Activated T-cell treated with anti-CD3 and anti-CD28 coated beads, Interleukin-2, amount 50 U/mL, for 48 hours (primary cell): ENCODE data around the gene RNF152.

Source experiments
- DNase-seq, 2 experiments: peaks; one replicate each; pipeline ENCODE4 v3.0.0-alpha.2; 2020

The RNF152 gene, protein sequence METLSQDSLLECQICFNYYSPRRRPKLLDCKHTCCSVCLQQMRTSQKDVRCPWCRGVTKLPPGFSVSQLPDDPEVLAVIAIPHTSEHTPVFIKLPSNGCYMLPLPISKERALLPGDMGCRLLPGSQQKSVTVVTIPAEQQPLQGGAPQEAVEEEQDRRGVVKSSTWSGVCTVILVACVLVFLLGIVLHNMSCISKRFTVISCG

DNA sequence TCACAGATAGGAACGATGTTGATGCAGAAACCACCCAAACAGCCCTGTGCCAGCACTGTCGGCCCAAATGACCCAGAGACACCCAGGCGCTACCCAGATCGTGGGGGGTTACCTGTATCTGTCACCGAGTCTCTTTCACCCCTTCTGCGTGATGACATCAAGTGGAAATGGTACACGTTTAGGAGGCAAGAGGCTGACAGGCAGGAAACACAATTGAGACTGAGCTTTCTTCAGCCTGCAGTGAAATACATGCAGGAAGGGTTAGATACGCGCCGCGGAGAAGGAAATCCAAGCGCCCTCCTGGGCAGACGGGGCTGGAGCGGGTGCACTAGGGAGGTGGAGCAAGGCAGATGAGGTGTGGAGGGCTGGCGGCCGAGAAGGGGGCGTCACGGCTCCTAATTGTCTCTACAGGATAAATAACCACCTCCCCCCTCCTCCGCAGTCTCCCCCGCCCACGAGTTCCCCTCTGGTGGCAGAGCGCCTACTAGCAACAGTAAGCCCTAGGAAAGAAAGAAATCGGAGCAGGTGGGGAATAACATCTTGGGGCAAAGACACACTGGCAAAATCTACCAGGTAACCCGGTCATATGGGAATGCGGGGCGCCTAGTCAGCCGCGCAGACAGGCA lies at the start of gene RNF152:
RNF152 (minus strand) TSS at position 325 of the 626 bp plus-strand sequence. CDS start 76,544 bp downstream, outside the sequence.
- DNase-seq, result no peak

DNA sequence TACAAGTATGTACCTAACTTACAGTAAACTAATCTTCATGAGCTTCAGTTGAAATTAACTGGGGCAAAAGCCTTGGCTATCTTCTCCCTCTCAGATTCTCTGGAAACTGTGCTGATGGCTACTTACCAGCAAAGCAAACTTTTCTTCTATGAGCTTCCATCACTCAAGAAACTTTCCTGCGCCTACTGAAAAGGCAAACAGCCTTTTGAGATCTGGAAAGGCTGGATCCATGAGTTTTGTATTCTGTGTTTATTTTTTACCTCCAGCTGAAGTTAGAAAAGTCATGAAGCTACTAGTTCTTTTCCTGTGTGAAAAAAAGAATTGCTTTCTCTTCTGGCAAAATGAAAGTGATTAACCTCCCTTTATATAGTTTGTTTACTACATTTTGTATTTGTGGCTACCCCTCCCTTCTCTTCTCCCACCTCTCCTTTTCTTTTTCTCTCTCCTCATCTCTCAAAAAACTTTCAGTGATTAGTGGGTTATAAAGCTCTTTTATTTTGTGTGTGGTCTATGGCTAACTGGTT lies 49.2 kb upstream of the RNF152 start:
- no peak for DNase-seq

DNA sequence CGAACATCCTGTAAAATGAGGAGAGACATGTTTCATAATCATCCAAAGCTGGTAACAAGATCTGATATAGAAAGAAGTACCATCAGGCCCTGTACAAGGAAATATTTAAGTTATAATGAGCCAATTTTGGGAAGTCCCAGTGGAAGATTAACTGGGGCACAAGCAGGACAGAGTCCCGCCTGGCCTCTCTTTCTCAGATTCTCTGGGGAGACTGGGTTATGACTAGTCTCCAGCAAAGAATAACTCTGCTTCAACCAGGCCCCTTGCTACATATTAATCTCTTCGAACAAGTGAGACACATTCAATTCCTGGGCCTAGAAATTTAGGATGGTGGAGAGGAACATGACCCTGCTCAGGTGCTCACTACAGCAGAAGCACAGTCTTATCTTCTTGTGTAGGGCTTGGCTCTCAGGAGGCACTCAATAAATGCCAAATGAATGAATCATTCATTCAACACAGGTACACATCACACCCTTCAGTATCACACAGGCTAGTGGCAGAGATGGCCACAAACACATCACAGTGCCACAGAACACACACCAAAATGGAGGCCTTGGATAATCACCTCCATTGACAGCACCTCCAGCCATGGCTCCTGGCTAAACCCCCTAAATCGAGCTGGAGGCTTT lies 46.4 kb upstream of the RNF152 start:
- DNase-seq, result no peak

DNA sequence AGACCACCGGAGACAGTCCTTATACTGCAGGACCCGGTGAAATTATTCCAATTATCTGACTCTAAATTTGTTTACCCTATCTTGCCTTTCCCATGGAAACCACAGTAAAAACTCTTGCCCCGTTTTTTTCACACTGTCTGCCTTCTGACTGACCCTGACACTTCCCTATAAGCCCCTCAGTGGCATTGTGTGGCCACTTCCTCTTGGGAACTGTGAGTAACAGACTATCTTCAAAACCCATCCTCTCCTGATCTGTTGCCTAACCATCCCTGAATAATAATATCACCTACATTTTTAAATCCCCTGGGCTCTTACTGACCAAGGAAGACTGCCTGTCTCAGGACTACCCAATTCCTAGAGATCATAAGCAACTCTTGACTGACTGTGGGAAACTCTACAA lies 42.6 kb upstream of the RNF152 start:
- no peak for DNase-seq

DNA sequence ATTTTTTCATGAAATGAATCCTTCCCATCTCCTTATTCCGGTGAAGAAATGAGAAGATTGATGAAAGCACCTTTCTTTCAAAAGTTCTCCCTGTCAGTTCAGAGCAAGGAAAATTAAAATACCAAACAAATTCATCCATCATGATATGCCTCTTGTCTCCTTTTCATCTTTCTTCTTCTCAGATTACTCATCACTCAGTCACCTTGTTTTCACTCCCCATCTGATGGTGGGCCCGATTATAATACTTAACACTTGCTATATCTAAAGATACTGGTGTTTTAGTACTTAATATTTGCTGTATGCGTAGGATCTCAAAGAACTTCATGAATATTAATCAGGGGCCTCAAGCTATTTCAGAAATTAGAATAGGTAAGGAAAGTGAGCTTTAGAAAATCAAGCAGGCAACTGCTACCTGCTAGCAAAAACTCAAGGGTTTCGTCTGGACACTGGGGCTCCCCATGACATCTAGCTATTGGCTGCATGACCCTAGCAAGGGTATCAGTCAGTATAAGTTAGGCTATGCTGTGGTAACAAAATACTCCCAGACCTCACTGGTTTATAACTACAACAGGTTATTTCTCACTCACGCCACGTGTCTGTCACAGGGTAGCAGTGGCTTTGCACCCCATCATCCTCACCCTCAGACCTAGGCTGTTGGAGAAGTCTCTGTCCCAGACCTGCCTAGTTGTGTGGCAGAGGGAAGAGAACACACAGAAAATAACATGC lies 39.0 kb upstream of the RNF152 start:
- DNase-seq, result no peak

DNA sequence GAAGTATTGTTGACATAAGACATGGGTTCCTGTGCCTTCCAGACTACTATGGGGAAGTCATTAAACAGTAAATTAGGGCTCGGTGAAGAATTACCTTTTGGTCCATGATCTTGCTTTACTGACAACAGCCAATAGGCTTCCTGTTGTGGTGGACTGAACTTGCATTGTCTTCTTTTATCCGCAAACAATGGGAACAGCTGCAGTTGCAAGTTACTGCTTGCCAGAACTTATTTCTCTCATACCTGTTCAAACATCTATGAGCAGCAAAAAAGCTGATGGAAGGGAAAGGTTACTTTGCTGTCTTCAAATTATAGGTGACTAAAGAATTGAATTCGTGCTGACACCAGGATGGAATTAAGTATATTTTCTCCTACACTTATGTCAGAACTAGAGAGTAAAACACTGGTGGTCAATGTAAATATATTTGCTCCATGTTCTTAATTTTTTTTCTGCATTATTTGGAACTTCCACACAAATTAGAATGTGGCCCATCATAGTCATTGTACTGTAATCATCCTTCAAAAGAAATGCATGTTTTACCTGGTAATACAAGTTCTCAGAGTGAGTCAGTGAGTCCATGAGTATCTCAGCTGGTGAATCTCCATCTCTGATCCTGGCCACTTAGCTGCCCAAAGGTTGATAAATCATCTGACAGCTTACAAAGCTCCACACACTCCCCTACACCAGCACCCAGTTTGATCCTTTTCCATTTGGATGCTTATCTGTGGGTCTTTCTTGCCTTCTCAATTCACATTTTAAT lies 37.3 kb upstream of the RNF152 start:
- DNase-seq, result no peak

DNA sequence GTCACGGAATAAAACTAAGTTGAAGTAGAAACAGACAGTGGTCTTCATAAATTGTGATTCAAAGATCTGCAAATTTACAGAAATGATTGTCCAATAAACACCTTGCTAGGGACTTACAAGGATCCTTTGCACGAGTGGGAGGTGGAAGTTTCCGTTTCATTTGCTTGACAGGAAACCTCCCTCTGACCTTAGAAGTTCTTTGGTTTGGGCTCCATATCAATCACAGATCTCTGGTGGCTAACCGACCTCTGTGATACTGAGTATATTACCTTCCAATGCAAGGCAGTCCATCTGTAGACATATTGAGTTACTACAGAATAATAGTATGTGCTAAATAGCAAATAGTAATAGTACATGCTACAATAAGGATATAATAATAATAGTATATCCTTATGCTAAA lies 33.7 kb upstream of the RNF152 start:
- DNase-seq, result peak in 1 of 2 experiments; percentile 46

DNA sequence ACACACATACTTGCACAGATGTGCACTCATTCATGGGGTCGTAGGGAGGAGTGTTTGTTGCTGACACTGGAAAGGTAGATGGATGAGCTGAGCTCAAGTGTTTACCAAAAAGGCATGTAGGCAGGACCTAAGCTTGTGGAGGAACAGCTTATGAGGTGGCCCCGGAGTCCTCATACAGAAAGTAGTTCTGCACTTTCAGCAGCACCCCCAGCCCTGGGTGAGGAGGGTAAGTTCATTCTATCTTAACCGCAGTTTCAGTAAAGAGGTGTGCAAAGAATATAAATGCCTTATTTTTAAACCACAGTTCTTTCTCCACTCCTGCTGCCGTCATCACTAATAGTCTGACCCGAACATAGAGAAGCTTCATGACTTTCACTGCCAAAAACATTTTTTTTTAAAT lies 31.7 kb upstream of the RNF152 start:
- DNase-seq, result no peak

DNA sequence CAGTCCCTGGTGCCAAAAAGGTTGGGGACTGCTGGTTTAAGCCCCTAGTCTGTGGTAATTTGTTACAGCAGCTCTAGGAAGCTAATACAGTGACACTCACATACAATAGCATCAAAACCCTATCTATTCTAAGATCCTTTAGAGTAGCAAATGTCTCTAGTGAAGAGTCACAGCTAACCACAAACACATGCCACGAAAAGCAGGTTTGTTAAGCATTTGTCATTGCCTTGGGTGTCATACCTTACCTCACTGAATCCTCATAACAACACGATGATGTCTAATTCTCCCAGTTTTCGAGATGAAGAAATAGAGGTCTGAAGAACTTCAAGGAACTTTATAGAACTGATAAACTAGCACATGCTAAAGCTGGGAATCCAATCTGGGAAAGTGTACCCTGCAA lies 29.6 kb upstream of the RNF152 start:
- no peak for DNase-seq

DNA sequence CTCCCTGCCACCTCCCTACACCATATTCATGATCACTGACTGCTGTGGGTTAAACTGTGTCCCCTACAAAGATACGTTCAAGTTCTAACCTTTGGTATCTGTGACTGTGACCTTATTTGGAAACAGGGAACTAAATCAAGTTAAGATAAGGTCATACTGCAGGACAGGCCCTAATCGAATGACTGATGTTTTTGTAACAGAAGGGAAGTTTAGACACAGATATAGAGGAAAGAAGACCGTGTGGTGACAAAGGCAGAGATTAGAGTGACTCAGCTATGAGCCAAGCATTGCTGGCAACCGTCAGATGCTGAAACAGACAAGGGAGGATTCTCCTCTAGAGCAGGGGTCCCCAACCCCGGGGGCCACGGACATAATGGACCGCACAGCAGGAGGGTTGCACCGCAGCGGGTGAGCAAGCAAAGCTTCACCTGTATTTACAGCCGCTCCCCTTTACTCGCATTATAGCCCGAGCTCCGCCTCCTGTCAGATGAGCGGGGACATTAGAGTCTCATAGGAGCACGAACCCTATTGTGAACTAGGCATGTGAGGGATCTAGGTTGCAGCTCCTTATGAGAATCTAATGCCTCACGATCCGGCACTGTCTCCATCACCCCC lies 28.9 kb upstream of the RNF152 start:
- no peak for DNase-seq

DNA sequence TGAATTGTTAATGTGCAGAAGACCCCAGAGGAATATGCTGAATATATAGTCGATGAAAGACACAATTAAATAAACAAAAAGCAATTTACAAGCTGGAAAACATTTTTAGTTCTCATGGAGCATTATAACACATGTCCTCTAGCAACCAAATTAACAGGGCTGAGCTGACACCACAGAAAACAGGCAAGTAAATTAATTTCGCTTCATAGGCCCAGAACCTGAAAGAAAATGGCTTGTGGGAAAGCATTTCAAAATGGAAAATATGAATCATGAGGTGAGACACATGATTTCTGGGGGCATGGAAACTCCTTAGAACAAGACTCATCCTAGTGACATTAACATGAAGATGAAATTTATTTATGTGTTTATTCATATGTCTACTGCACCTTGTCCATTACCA lies 25.0 kb upstream of the RNF152 start:
- no peak for DNase-seq

DNA sequence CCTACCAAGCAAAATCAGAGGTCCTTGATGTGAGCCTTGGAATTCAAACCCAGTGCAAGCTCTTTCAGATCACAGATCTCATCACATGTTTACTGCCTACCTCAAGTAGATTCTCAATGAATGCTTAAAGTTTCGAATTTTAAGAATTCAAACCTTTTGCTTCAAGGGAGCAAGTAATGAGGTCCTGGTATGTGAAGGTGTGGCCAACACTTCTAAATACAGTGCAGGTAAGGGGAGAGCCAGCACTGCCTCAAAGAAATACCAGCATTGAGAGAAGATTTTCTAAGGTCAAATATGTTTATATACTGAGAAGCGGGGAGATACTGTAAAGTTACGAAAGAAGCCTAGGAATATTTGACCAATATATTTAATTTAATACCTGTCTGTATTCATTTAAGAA lies 19.7 kb upstream of the RNF152 start:
- no peak for DNase-seq

DNA sequence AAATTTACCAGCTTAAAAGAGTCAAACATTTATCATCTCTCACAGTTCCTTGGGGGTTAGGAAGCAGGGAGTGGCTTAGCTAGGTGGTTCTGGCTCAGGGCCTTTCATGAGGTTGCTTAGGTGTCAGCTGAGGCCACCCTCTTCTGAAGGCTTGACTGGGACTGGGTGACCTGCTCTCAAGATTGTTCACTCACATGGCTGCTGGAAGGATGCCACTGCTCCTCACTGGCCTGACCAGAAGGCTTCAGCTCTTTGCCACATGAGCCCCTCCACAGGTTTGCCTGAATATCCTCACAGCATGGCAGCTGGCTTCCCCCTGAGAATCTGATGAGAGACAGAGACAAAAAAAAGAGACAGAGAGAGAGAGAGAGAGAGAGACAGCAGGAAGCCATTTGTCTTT lies 17.3 kb upstream of the RNF152 start:
- no peak for DNase-seq

DNA sequence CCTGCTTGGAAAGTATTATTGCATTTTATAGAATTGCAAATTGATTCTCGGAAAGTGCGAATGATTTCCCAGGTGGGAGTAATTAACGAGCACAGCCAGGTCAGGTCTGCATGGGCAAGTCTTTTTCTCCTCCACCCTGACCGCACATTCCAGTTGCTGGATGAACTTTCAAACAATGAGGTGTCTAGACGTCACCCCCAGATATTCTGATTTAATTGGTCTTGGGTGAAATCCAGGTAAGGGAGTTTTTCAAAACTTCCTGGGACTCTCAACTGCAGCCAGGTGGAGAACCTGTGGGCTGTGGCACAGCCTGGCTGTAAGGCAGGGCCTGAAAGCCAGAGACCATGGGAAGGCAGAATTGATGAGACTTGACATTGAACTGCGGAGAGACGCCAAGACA lies 15.9 kb upstream of the RNF152 start:
- DNase-seq, result no peak

DNA sequence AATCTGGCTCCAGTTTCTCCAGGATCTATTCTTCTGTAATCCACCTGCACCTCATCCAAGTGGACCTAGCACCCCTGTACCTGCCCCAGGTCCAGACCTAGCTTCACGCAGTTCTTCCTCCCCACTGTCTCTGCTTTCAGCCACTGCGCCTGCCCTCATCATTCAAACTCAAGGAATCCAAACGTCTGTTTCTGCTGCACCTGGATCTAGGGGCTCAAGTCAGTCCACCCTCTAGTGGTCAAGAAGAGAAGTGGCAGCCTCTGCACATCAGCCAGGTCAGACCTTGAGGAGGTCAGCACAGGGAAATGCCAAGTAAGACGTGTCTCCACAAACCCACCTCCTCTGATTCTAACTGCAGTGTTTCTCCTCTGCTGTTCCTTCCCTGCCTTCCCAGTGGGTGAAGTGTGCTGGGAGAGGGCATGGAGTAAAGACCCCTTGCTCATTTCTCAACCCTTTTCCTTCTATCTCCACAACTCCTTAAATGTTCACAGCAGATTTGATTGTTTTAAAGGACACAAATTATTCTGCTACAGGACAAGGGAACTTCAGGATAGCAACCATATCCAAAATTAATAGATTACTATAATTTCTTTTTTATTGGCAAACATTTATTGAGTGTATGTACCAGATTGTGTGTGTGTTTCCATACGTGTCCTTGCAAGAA lies 8.6 kb upstream of the RNF152 start:
- peak; percentile 40 to 52 for DNase-seq

DNA sequence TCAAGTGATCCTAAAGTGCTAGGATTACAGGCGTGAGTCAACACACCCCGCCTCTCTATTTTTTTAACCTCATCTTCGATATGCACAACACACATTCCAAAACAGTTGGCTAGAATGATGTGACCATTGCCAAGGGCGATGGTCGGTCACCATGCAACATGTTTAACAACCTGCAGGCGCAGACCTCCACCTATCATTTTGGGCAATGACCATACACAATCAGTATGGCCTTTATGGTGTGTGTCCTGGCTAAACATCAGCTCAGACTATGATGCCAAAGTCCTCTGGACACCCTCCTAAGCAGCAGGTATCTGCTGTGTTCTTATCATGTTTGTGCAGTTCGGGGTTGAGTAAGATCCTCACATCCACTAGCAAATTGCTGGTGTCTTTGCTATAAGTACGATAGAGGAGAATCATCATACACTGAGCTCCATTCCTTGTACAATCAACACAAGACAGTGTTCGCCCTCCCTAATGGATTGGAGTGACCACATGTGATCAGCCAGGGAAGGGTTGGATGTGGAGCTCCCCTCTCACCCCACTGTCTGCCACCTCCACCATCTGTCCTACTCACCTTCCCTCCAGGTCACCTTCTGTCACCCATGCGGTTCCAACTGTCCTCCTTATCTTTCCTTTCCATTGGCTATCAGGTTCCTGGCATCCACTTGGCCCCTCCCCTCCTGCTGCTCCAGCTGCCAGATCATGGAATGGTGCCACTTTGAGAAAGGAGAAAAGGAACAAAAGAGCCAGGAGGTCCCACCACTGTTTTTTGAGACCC lies 7.9 kb upstream of the RNF152 start:
- DNase-seq, result no peak

DNA sequence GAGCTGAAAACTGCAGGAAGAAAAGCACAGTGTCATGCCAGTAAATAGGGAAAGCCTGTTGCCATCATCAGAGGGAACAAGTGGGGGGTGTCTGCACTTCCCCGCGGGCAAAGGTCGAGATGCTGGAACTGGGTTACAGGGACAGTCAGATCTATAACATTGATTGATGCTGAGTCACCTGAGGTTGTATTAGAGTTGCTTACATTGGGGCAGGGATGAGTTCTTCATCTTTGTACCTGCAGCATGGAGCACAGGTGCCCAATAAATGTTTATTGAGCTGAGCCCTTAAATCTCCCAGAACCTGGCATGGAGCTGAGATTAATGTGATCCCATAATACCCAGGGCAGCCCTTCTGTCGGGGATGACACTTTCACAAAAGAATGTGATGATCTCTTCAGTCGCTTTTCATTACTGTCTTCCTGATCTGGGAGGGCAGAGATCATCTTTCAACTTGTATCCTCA lies 5.9 kb upstream of the RNF152 start:
- no peak for DNase-seq

DNA sequence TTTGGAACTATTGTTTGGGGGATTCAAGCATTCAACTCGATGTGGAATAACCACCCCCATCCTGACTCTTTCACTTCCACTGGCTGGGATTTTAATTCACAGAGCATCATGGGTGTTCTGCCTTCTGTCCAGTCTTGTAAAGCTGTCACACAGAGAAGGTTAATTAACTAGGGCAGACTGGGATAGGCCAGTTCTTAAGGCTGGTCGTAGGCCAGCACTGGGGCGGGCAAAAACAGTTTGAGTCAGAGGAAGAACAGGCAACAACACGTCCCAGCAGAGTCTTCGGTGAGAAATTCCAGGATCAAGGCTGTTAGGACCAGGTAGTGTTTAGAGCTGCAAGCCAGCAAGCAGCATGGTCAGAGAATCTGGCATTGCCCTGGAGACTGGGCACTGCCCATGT lies 4.0 kb upstream of the RNF152 start:
- DNase-seq, result no peak

DNA sequence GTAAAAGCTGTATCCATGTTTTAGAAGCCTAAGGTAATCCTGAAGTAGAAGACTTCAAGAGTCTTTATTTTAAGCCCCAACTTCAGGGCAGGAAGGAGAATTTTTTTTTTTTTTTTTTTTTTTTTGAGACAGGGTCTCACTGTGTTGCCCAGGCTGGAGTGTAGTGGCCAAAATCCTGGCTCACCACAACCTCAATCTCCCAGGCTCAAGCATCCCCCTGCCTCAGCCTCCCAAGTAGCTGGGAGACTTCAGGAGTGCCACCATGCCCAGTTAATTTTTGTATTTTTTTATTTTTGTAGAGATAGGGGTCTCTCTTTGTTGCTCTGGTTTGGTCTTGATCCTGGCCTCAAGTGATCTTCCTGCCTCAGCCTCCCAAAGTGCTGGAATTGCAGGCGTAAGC lies 3.3 kb upstream of the RNF152 start:
- no peak for DNase-seq

DNA sequence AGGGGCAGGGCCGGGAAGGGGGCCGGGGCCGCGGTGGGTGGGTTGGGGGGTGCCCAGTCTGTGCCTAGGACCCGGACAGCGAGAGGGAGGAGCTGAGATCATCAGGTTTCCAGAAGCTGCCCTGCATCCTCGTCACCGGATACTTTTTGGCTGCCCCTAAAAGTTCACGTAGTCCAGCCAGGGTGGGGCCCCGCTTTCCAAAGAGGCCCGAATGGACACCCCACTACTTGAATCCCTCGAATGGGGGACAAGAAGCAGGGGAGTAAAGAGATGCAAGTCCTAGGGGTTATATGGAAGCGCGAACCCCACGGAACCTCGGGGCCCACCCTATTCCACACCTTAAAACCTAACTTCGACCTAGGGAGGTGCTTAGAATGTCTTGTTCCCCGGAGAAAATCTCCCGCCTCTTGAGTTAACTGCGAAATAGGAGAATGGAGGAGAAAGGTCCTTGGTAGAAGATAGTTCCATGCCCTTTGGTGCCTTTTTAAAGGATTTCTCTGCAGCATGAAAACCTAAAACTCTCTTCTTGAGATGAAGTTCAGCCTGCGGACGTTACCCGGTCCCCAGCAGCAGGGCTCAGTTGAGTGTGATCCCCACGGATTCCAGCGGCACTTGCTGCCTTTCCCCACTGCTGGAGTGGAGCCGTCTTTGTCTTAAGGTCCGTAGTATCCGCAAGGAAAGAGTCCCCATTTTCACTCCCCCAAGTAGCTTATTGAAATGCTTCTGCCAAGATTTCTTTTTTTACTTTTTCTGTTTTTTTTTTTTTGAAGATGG lies 2.1 kb upstream of the RNF152 start:
- no peak for DNase-seq
